ENCODE measurements around the gene ITIH4. TPM values are rescaled to one million over a fixed set of nuclear protein-coding genes. Genes with fewer than 3 reads are reported as not detected.

The ITIH4 gene
- polyA plus RNA-seq, 1 experiment: 1.4 TPM

DNA sequence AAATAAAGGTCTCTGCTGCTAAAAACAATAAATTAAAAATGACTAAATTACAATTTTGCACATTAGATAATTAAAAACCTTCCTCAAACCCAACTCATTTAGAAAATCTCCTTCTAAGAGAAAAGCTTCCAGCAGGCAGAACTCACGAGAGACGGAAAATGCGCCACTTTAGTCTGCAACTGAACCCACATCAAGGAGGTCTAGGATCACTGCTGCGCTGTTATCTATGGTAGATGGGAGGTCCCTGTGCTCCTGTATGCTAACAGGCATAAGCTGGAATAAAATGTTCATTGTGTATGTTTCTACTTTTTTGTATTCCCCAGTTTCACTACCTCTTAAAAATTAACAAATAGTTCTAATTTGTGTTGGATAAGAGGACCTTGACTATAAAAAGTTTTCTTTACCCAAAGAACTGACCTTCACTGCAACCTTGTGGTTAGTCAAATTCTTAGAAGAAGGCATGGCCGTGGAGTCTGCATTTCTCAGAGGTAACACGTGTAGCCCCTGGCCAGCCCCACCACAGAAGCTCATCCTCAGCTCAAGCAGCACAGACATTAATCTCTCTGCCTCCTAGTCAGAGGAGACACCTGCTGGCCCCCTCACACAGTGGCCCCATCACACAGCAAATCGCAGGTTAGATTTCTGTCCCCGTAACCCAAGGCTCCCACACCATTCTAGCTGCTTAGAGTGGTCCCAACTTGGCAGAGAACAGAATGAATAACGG, 44.6 kb upstream of the ITIH4 start:
- TF ChIP-seq, protein P1, sequence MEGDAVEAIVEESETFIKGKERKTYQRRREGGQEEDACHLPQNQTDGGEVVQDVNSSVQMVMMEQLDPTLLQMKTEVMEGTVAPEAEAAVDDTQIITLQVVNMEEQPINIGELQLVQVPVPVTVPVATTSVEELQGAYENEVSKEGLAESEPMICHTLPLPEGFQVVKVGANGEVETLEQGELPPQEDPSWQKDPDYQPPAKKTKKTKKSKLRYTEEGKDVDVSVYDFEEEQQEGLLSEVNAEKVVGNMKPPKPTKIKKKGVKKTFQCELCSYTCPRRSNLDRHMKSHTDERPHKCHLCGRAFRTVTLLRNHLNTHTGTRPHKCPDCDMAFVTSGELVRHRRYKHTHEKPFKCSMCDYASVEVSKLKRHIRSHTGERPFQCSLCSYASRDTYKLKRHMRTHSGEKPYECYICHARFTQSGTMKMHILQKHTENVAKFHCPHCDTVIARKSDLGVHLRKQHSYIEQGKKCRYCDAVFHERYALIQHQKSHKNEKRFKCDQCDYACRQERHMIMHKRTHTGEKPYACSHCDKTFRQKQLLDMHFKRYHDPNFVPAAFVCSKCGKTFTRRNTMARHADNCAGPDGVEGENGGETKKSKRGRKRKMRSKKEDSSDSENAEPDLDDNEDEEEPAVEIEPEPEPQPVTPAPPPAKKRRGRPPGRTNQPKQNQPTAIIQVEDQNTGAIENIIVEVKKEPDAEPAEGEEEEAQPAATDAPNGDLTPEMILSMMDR (IDR thresholded peaks at IDR 0.05; ENCODE audit: insufficient read depth, low read depth, low read length): no peak
- CTCF ChIA-PET: interaction anchor here (1.2 kb wide), 1 partner anchor 24 kb away, joined by 3 read pairs; no protein-coding TSS in a partner anchor
- no peak for DNase-seq (ENCODE audit: low read depth)
- H3K27me3 ChIP-seq (ENCODE audit: control insufficient read depth, insufficient read depth, low read length): no peaks in the 10 kb centered on the region
- H3K4me3 ChIP-seq (ENCODE audit: low read depth, low read length): no peak overlapping the region
- H3K36me3 ChIP-seq (ENCODE audit: control insufficient read depth, insufficient read depth, low read length): 0 out of 2 replicates have a peak, but pooled peaks cover 2% of the 10 kb centered on the region
- POLR2A ChIA-PET: no interaction called here

DNA sequence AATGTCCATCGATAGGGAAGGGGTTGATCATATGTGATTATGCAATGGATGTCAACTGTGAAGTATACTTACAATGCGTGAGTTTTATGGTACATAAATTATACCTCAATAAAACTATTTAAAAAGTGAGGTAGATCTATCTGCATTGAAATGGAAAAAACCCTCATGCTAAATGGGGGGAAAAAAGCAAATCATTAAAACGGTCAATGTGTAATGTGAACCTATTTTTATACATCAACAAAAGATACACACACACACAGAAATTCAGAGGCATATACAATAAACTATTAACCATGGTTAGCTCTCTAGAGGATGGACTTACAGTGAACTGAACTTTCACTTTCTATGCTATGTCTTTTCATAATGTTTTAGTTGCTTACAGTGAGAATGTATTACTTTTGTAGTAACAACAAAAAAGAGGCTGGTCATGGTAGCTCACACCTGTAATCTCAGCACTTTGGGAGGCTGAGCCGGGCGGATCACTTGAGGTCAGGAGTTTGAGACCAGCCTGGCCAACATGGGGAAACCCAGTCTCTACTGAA, 43.8 kb upstream of the ITIH4 start:
- no peak overlapping the region for H3K4me3 ChIP-seq (ENCODE audit: low read depth, low read length)
- H3K27me3 ChIP-seq (ENCODE audit: control insufficient read depth, insufficient read depth, low read length): no peaks in the 10 kb centered on the region
- TF ChIP-seq, protein P1 (IDR thresholded peaks at IDR 0.05; ENCODE audit: insufficient read depth, low read depth, low read length): no peak
- H3K36me3 ChIP-seq (ENCODE audit: control insufficient read depth, insufficient read depth, low read length): 0 out of 2 replicates have a peak, but pooled peaks cover 2% of the 10 kb centered on the region
- POLR2A ChIA-PET: no interaction called here
- no peak for DNase-seq (ENCODE audit: low read depth)
- CTCF ChIA-PET: interaction anchor here (1.0 to 1.2 kb wide), 2 partner anchors 13 to 23 kb away, joined by 3 read pairs; no protein-coding TSS in a partner anchor

GRCh38 chr3:52873433-52874159, 43.1 kb upstream of the ITIH4 start:
- TF ChIP-seq, protein P1 (IDR thresholded peaks at IDR 0.05; ENCODE audit: insufficient read depth, low read depth, low read length): no peak
- ChIA-PET POLR2A (no interaction called here), CTCF (interaction anchor here (1.0 kb wide), 1 partner anchor 13 kb away, joined by 3 read pairs; no protein-coding TSS in a partner anchor)
- no peak for DNase-seq (ENCODE audit: low read depth)
- Histone ChIP-seq H3K4me3 (ENCODE audit: low read depth, low read length) (no peak overlapping the region), H3K36me3 (ENCODE audit: control insufficient read depth, insufficient read depth, low read length) (no peaks in the 10 kb centered on the region), H3K27me3 (ENCODE audit: control insufficient read depth, insufficient read depth, low read length) (no peaks in the 10 kb centered on the region)

GRCh38 chr3:52872245-52872644, 41.8 kb upstream of the ITIH4 start:
- CTCF ChIA-PET: interaction anchor here (1.5 kb wide), 1 partner anchor 20 kb away, joined by 3 read pairs; no protein-coding TSS in a partner anchor

More at GRCh38 chr3:52872245-52872644, 41.8 kb upstream of the ITIH4 start:
- TF ChIP-seq, protein P1 (IDR thresholded peaks at IDR 0.05; ENCODE audit: insufficient read depth, low read depth, low read length): no peak
- POLR2A ChIA-PET: no interaction called here
- Histone ChIP-seq H3K27me3 (ENCODE audit: control insufficient read depth, insufficient read depth, low read length) (no peaks in the 10 kb centered on the region), H3K36me3 (ENCODE audit: control insufficient read depth, insufficient read depth, low read length) (no peaks in the 10 kb centered on the region), H3K4me3 (ENCODE audit: low read depth, low read length) (no peak overlapping the region)
- DNase-seq (ENCODE audit: low read depth): no peak

Measured in BJ (cell line).